HK-2 (cell line): ENCODE measurements around the gene INO80.

ENCODE experiments used
- DNase-seq: peaks from one replicate; pipeline ENCODE4 v3.0.0-alpha.2; 2018; ENCODE audit not compliant: unreplicated experiment

Gene INO80

DNA sequence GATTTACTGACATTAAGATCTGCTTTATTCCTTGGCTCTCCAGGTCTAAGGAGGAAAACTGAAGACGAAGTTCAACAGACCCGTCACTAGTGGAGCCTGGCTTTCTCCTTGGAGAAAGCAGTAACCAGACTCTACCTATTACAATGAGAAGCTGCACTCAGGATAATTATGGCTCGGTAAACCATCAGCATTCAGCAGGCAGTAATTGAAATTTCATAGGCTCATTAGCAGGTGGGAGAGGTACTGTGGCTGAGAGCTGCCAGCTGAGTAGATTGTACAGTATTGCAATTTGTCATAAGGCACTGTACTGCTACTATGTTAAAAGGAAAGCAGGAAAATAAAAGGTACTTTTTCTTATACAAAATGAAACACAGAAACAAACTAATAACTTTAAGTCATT, 111.6 kb downstream of the INO80 start:
- no peak for DNase-seq

DNA sequence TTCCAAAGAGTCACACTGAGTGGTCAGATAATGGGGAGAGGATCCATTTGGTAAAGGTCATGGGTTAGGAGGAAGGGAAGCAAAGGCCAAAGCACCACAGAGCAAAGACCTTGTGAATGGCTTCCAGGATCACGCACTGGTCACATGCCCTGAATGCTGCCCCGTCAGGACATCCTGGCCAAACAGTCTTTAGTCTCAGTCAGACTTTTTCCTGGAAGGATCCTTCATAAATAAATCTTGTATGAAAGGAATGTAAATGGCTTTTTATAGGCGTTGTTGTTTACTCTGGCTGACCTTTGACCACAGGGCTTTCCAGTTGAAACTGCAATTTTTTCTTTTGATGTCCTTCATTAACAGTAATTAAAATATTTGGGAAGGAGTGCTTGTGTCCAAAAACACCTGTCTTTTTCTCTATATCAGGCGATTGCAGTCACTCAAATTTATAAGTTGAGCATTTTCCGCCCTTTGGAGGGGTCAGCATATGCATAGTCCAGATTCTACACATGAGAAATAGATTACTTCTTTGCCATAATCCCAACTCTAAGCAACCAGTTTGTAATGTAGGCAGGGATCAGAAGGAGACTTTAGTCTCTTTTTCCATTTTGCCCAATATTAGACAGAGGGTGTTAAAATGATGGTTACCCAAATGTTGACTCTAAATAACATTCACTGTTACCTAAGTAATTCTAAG, 114.4 kb downstream of the INO80 start:
- no peak for DNase-seq

DNA sequence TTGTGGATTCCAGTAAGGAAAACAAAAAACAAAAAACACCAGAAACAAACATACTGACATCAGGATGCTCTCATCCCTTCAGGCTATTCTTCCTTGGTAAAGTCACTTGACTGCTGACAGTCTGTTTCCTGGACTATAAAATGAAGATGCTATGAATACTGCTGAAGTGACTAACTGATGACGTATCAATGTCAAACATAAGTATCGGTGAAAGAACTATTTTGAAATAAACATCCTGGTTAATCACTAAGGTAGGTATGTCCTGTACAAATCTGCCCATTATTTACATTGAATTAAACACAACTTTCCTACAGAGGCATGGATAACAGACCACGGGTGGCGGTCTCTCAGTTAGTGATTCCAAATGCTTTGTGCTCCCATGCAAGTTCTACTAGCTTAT, 116.9 kb downstream of the INO80 start:
- DNase-seq: no peak

DNA sequence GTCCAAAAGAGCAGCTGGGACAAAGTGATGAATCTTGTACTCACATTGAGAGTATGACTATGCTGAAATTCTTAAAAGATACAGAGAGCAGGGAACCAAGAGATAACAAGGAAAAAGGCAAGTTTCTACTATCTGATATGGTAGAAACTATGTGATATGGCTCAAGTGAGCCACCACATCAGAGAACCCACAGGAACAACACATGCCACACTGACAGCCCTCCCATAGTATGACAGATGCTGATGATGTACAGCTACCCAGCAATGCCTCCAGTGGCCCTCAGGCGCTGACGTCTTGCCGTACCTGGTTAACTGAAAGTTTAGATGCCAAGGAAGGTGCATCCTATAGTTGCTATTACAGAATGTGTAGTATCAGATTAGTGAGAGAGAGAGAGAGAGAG, 120.4 kb downstream of the INO80 start:
- DNase-seq: no peak

DNA sequence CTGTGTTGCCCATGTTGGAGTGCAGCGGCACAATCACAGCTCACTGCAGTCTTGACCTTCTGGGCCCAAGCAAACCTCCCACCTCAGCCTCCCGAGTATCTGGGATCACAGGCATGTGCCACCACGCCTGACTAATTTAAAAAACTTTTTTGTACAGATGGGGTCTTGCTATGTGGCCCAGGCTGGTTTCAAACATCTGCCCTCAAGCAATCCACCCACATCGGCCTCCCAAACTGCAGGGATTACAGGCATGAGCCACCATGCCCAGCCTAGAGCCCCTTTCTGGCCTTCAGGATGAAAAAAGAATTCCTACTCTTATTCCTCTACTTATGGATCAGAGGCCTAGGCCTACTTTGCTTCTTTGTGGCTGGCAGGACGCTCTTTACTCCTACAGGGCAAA, 123.3 kb downstream of the INO80 start:
- DNase-seq: no peak

DNA sequence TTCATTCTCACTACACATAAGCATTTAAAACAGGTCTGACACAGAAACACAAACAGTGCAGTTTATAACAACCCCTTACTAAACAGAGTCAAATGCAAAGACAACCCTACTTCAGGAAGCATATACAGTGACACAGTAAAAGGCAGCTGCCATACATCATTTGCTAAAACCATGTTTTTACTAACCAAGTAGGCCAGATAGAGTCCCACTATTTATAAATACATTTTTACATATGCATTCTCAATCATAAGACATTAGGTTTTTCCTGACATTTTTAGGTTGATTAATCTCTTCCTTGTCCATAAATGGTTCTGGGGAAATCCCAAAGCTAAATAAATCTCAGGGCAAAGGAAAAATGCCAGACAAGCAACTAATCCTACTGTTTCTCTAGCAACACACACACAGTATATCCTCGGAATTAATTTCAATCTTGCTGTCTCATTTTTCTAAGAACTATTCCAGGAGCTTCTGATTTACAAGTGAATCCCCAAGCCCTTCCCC, 123.8 kb downstream of the INO80 start:
- DNase-seq: no peak

DNA sequence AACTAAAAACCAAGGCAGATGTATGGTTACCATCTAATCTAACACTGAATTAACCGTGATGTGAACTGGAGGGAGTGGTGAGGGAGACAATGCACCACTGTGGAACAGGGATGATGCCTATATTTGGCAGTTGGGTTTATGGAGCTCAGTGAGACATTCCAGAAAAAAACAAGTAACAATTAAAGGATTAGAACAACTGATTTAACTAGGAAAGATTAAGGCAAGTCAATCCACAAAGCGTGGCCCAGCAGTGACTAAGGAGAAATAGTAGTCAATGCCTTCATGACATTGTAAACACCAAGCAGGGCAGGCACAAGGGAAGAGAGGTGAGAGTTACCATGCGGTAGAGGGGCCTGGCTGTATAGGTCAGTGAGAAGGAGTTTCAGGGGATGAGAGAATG, 124.7 kb downstream of the INO80 start:
- no peak for DNase-seq

DNA sequence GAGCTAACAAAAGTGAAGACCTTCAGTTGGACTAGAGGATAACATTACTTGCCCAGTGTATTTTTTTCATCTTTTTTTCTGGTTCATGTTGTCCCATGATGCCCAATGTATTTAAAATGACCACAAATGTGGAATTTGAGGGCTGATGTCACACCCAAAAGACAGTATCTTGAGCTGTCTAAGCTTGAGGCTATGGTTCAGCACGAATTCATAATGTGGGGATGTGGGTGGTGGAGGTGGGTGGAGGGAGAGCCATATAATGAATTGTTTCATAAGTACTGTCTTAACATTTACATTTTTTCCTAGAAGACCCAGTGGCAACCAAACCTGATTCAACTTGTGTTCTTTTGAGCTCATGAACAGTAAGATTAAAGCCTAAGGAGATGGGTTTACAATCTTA, 125.3 kb downstream of the INO80 start:
- DNase-seq: no peak

DNA sequence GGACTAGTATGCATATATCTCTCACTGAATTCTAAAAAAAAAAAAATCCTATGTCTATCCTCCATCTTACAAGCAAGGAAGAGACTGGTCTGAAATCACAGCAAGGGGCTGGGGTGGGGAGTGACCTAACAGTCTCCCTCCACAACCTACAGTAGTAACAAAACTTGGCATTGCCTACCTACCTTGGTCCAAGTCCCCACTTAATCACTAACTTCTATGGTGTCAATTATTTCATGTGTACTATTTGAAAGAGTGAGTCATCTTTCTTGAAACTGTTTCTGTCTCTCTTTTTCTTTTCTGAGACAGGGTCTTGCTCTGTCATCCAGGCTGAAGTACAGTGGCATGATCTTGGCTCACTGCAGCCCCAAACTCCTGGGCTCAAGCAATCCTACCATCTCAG, 126.0 kb downstream of the INO80 start:
- DNase-seq: no peak

DNA sequence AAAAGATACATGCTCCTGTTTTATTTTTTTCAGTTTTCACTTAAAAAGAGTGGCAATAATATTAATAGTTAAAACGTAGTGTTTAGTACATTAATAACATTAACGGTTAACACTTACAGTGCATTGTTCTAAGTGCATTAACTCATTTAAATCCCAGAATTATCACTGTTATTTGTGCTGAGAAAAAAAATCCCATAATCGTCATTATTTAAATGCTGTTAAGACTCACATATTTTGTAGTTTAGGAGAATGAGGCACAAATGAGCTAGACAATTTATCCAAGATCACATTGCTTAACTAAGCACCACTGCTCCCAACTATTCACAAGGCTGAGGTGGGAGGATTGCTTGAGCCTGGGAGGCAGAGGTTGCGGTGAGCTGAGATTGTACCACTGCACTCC, 127.9 kb downstream of the INO80 start:
- no peak for DNase-seq

DNA sequence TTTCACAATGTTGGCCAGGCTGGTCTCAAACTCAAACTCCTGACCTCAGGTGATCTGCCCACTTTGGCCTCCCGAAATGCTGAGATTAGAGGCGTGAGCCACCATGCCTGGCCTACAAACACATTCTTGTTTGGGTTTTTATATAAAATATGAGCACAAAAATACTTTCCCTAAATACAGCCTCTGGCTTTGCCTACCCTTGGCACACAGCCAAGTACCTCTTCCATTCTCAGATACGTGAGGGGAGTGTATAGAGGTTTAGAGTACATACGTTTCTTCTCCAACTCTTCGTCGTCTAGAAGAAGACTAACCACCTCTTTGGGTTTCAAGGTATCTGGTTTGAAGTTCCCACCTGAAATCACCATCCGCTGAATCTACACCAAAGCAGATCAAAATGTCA, 129.3 kb downstream of the INO80 start:
- DNase-seq: no peak

DNA sequence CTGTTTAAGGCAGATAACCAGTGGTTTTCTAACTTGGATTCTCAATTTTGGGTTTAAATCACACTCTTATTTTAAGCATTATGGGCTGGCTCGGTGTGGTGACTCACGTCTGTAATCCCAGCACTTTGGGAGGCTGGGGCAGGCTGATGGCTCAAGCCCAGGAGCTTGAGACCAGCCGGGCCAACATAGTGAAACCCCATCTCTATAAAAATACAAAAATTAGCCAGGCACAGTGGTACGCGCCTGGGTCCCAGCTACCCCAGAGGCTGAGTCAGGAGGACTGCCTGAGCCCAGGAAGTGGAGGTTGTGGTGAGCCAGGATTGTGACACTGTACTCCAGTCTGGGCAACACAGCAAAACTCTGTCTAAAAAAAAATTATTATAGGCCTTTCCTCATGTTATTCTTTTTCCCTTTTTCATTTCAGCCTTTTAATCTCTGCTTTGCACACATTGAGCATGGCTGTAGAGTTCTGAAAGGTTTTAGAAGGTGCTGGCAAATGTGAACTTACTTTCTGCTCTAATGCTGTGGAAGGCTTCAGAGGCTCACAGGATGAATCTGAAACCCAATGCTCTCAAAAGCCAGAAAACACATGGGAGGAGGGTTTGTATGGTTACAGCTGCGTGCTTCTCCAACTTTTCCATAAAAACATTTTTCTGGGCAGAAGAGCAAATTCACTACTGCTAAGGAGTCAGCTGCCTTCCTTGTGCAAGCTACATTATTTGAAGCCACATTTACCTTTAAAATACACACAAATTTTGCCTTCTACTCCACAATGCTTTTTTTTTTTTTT, 130.3 kb downstream of the INO80 start:
- DNase-seq: no peak

DNA sequence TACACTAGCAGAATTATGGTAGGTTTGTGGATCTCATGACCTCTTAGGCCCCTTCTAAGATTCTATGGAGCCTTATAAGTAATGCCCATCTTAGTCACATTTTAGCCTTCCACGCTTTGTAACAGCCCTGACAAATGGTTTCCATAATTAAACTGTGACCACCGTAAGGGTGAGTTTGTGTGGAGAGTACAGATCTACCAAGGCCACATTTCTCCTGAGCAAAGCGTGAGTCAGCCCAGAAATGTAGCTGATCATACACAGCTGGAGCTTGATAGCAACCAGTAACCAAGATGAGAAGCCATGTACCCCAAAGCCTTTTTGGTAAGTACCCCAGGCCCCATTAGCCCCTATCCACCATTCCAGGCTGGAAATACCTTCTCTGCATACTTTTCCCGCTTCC, 131.1 kb downstream of the INO80 start:
- no peak for DNase-seq

DNA sequence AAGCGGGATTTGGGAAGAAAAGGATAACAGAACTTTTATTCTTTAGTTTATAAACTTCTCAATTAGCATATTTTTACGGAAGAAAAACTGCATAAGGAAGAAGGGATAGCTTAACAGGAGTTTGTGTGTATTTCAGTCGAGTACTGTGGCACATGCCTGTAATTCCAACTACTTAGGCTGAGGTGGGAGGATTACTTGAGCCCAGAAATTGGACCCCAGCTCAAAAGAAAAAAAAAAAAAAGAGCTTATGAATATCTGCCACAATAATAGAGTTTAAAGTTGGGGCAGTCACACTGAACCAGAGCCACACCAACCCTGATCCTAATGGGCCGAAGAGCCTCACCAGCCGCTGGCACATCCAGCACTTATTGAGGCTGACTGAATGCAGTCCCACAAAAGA, 131.7 kb downstream of the INO80 start:
- no peak for DNase-seq

DNA sequence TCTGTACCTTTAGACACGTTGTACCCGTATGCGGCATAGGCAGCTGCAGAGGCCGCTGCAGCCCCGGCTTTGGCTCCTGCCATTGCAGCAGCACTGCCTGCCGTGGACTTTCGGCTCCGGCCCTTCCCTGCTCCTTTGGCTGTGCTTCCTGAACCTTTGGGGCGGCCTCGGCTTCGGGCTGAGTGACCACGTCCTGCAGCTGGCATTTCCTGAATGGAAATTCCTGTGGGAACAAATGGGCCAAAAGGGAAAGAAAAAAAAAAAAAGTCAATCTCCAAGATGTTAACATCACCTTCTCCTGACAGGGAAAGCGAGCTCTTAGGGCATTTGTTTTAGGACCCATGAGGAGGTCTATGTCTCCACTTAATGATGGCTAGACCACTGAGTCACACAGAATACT, 133.2 kb downstream of the INO80 start:
- DNase-seq: no peak

DNA sequence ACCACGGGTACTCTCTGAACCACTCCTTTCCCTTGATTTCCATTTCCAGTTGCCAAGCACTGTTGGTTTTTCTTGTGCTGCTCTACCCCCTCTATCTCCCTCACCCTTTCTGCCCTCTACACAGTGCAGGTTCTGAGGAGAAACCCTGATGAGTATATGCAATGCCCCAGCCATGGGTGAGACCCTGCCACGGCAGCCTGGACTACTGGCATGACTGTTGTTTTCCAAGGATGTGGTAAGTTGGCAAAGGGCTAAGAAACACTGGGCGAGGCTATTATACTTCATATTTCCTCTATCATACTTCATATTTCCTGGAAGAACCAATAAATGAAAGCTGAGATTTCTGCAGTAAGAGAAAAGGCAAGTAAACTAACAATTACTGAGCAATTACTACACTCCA, 134.9 kb downstream of the INO80 start:
- no peak for DNase-seq

DNA sequence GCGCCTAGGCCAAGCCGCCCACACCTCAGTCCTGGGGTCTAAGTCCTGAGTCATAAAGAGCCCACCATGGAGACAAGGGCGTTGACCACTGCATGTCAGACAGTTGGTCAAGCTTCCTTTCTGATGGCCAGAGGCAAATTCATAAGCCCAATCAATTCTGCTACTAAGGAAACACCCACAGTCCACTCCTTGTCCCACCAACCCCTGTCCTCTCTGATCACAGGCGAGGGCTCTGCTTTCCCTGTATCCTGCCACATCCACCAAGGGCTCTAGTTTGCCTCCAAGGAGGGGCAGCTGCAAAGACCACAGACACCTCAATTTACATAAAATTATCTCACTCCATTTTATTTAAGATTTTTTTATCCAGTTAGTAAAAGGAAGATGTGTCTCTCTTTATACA, 137.5 kb downstream of the INO80 start:
- no peak for DNase-seq

DNA sequence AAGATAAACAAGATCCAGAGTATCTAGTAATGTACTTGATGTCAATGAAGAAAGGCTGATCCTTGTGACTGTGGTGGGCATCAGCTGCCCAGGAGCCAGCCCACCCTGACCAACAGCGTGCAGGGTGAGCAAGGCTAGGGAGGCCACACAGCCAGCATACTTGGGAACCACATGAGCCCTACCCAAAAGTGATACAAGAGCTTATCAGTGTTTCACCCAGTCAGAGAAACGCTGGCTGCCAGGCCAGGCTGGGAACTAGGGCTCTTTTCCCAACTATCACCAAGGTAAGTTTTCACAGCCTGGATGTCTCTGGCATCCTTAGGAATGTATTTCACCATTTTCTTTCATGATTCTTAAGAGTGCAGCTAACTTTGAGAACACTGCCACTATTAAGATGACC, 137.9 kb downstream of the INO80 start:
- DNase-seq: no peak

DNA sequence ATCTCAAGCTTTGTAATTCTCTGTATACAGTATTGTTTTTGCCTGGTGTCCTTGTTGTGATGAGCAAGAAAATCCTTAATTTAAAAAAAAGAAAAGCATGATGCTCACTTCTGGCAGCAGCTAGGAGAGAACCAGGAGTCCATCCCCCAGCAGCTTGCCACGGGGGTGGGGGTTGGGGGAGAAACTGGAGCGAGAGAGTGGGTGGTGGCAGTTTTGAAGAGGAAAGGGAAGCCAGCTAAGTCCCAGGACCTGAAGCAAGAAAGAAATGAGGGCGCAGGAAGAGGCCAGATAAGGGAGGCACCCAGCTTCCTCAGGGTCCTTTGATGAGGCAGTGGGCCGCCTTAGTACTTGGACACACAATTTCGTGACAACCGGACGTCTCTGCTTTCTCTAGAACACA, 139.3 kb downstream of the INO80 start:
- no peak for DNase-seq

DNA sequence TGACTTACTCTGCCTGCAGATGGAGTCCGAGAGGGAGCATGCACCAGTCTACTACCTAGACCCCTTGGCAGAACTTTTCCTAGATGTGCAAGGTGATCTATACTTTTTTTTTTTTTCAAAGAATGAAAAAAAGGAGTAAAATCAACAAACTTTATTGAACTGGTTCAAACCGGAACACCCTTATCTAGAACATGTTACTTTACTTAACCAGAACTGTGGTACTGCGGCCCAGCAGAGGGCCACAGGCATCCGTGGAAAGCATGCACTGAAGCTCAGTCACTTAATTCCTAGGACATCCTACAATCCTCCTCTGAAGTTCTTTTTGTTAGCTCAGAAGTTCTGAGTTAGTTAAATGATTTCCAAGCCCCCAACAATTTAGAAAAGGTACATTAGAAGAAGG, 141.2 kb downstream of the INO80 start:
- DNase-seq: no peak

DNA sequence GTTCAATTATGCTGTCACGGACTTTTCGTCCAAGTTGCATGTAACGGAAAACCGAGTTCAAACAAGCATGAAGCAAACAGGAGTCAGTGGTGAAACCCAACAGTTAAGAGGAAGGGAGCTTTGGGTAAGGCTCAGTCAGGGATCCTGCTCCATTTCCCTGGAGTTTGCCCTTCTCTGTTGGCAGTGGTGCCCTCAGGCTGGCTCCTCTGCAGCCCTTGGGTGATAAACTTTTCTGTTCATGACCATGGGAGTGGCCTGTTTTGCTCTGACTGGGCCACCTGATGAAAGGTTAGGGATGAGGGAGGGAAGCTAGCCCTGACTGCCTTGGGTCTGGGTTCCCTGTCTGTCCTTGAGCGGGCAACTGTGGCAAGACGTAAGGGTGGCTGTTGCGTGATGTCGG, 146.7 kb downstream of the INO80 start:
- DNase-seq: no peak

DNA sequence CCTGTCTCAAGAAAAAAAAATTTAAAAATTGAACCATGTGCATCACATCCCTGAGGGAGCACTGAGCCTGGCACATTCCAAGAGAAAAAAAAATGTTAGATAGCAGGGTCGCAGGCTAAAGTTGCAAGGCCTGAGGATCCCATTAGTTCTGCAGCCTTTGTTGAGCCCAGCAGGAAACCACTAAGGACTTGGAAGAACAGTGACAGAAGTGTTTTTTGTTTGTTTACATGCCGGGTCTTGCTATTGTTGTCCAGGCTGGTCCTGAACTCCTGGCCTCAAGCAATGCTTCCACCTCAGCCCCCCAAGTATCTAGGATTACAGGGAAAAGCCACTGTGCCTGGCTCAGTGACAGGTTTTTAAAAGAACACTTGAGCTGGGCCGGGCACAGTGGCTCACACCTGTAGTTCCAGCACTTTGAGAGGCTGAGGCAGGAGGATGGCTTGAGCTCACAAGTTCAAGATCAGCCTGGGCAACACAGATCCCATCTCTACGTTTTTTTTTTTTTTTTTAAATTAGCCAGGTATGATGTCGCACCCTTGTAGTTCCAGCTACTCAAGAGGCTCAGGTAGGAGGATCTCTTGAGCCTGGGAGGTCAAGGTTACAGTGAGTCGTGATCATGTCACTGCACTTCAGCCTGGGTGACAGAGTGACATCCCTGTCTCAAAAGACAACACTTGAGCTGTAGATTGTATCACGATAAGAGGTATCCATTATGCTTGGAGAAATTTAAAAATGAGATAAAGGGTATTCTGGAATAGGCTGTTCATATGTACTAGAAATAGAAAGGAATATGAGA, 147.6 kb downstream of the INO80 start:
- DNase-seq: no peak

DNA sequence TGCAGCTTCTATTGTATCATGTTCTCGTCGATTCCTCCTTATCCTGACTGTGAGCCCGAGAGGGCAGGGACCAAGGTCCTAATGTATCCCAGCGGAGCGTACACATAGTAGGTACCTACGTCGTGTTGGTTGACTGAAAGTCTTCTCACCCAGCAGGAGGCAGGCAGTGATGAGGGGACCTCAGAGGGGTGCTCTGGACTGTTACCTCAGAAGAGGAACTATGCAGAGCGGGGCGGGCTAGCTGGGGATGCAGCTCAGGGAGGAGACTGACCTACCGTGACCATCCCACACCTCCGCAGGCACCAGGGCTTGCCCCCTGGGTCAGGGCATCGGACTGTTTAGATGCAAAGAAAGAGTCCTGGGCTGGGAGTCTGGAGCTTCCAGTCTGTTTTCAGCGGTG, 151.4 kb downstream of the INO80 start:
- DNase-seq: no peak
